ENCODE measurements around the gene SEMA3D.

SEMA3D gene

DNA sequence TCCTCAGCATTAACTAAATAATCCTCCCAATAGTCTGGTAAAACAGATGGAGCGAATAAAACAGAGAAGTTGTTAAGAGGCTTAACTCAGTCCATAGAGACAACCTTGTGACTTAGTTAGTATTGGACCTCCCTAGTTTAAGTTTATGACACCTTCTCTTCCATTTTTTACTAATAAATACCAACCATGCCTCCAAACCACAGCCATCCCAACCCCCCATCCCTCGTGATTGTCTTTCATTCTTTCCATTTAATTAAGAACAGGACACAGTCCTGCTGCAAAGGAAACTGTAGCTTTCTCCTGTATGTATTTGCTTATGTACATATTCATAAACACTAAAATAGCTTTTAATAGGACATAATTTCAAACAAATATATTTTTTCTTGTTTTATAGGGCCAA lies 238.2 kb downstream of the SEMA3D start:
- no peak overlapping the region for H3K4me3 ChIP-seq (ENCODE audit: control insufficient read depth, low read depth, low read length)
- no peak for DNase-seq (ENCODE audit: low read depth)
- TF ChIP-seq, protein P1, sequence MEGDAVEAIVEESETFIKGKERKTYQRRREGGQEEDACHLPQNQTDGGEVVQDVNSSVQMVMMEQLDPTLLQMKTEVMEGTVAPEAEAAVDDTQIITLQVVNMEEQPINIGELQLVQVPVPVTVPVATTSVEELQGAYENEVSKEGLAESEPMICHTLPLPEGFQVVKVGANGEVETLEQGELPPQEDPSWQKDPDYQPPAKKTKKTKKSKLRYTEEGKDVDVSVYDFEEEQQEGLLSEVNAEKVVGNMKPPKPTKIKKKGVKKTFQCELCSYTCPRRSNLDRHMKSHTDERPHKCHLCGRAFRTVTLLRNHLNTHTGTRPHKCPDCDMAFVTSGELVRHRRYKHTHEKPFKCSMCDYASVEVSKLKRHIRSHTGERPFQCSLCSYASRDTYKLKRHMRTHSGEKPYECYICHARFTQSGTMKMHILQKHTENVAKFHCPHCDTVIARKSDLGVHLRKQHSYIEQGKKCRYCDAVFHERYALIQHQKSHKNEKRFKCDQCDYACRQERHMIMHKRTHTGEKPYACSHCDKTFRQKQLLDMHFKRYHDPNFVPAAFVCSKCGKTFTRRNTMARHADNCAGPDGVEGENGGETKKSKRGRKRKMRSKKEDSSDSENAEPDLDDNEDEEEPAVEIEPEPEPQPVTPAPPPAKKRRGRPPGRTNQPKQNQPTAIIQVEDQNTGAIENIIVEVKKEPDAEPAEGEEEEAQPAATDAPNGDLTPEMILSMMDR (IDR thresholded peaks at IDR 0.05; ENCODE audit: control insufficient read depth, insufficient read depth, low read depth, low read length, missing control alignments) = no peak

DNA sequence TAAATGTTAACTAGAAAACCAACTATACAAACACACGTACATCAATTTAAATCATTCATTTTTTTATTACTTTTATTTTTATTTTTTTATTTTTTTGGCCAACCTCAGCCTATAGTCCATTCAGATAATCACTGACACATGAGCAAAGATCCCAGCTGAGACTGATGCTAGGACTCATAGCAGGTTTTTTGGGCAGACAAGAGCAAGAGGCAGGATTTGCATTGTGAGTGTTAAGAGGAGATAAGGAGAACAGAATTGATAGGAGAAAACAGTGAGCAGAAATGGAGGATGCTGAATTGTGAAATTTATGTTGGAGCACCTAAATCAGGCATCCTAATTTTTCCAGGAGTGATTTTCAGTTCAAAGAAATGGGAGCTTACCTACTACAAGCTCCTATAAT lies 240.3 kb downstream of the SEMA3D start:
- TF ChIP-seq, protein P1 (IDR thresholded peaks at IDR 0.05; ENCODE audit: control insufficient read depth, insufficient read depth, low read depth, low read length, missing control alignments) = no peak
- DNase-seq (ENCODE audit: low read depth) = no peak
- H3K4me3 ChIP-seq (ENCODE audit: control insufficient read depth, low read depth, low read length) = no peak overlapping the region

Measured in AG09309 (cell line).